Tibial artery (tissue), 4 donors: Measurements from ENCODE around the gene YPEL5.

Experiments used
- DNase-seq, 2 donors: peaks; one replicate each; pipeline ENCODE4 v3.0.0-alpha.2; 2019
- H3K27ac ChIP-seq, 2 donors: fragments of 200-600 bp; sonication (generic) in 1 of 2; 1 replicate in 1 of 2; 2 replicates in 1 of 2; pipeline ENCODE4 v1.5.1; 2018 to 2019; ENCODE audit warnings: mild to moderate bottlenecking in 1 of 2
- H3K27me3 ChIP-seq, 2 donors: fragments of 200-600 bp; sonication (generic) in 1 of 2; one replicate each; pipeline versions ENCODE4 v1.5.1 to v1.6.0; 2016 to 2019
- H3K36me3 ChIP-seq, 3 donors: fragments of 200-600 bp; sonication (generic) in 2 of 3; one replicate each; pipeline ENCODE4 v1.5.1; 2016 to 2019; ENCODE audit warnings: mild to moderate bottlenecking in 2 of 3
- H3K4me1 ChIP-seq, 4 donors: fragments of 200-600 bp; sonication (generic) in 2 of 4; 1 replicate in 3 of 4; 2 replicates in 1 of 4; pipeline ENCODE4 v1.5.1; 2016 to 2019
- H3K4me3 ChIP-seq, 2 donors: fragments of 200-600 bp; sonication (generic) in 1 of 2; 1 replicate in 1 of 2; 2 replicates in 1 of 2; pipeline ENCODE4 v1.5.1; 2018 to 2019; ENCODE audit warnings: mild to moderate bottlenecking in 2 of 2
- H3K9me3 ChIP-seq, 3 donors: fragments of 200-600 bp; sonication (generic) in 1 of 3; one replicate each; pipeline ENCODE4 v1.5.1; 2016 to 2019
- intact Hi-C: fragments of 100-400 bp; cut with DNase I; formaldehyde crosslinking; loops from one replicate; pipeline ENCODE4 v1.15.0; 2023; ENCODE audit warnings: low total_unique reads
- TF ChIP-seq, protein P1 (sequence below), 2 experiments: fragments of 200-600 bp in 1 of 2; fragments of 450-650 bp in 1 of 2; IDR thresholded peaks; one replicate each; pipeline ENCODE4 v1.5.1; 2017 to 2019; ENCODE audit warnings: antibody characterized with exemption in 2 of 2, mild to moderate bottlenecking in 1 of 2, moderate library complexity in 1 of 2

YPEL5 gene

GRCh38 chr2:30195016-30195415 is 48.2 kb downstream of the YPEL5 start:
- H3K27me3 ChIP-seq: no peaks in the 10 kb centered on the region
- no peaks in the 10 kb centered on the region for H3K36me3 ChIP-seq
- H3K4me1 ChIP-seq: no peaks in the 10 kb centered on the region
- no peaks in the 10 kb centered on the region for H3K9me3 ChIP-seq
- no peak overlapping the region for H3K27ac ChIP-seq
- no peak overlapping the region for H3K4me3 ChIP-seq
- TF ChIP-seq, protein P1, sequence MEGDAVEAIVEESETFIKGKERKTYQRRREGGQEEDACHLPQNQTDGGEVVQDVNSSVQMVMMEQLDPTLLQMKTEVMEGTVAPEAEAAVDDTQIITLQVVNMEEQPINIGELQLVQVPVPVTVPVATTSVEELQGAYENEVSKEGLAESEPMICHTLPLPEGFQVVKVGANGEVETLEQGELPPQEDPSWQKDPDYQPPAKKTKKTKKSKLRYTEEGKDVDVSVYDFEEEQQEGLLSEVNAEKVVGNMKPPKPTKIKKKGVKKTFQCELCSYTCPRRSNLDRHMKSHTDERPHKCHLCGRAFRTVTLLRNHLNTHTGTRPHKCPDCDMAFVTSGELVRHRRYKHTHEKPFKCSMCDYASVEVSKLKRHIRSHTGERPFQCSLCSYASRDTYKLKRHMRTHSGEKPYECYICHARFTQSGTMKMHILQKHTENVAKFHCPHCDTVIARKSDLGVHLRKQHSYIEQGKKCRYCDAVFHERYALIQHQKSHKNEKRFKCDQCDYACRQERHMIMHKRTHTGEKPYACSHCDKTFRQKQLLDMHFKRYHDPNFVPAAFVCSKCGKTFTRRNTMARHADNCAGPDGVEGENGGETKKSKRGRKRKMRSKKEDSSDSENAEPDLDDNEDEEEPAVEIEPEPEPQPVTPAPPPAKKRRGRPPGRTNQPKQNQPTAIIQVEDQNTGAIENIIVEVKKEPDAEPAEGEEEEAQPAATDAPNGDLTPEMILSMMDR (IDR thresholded peaks at IDR 0.05): no peak
- intact Hi-C loops: no loop called here
- no peak for DNase-seq

DNA sequence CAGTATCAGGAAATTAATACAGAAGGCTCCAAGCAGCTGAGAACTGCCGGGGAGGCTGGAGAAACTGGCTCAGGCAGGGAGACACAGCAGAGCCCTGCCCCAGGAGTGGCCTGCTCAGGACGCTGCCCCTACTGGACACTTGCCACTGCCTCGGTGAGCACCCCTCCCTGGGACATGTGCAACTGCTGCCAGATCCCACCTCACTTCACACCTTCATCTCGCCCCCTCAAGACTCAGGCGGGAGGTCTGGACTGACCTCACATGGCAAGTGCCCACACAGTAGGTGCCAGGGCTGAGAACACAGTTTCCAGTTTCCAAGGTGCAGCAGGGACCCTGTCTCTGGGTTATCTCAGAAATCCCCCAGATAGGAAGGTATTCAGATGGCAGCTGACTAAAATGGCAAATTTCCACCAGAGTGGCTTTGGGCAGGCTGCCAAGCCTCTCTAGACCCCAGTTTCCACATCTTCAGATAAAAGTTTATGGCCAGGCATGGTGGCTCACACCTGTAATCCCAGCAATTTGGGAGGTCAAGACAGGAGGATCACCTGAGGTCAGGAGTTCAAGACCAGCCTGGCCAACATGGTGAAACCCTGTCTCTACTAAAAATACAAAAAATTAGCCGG is 50.9 kb downstream of the YPEL5 start:
- TF ChIP-seq, protein P1 (IDR thresholded peaks at IDR 0.05): no peak
- intact Hi-C loops: no loop called here

GRCh38 chr2:30201990-30202389 is 55.2 kb downstream of the YPEL5 start:
- Histone ChIP-seq H3K27me3 (no peaks in the 10 kb centered on the region), H3K36me3 (no peaks in the 10 kb centered on the region), H3K9me3 (no peaks in the 10 kb centered on the region), H3K4me1 (peaks cover 0 to 26% (median 13%) of the 10 kb centered on the region in 4 donors), H3K27ac (peak overlapping the region; percentile 52 to 57), H3K4me3 (no peak overlapping the region)
- DNase-seq: peak; percentile 76 to 79
- intact Hi-C loops: no loop called here
- TF ChIP-seq, protein P1 (IDR thresholded peaks at IDR 0.05): no peak

More for the DNA sequence above, 50.9 kb downstream of the YPEL5 start:
- no peak for DNase-seq
- H3K27ac ChIP-seq: no peak overlapping the region
- H3K9me3 ChIP-seq: no peaks in the 10 kb centered on the region
- peaks cover 0 to 9% (median 2%) of the 10 kb centered on the region in 4 donors for H3K4me1 ChIP-seq
- H3K36me3 ChIP-seq: no peaks in the 10 kb centered on the region
- no peaks in the 10 kb centered on the region for H3K27me3 ChIP-seq
- no peak overlapping the region for H3K4me3 ChIP-seq

DNA sequence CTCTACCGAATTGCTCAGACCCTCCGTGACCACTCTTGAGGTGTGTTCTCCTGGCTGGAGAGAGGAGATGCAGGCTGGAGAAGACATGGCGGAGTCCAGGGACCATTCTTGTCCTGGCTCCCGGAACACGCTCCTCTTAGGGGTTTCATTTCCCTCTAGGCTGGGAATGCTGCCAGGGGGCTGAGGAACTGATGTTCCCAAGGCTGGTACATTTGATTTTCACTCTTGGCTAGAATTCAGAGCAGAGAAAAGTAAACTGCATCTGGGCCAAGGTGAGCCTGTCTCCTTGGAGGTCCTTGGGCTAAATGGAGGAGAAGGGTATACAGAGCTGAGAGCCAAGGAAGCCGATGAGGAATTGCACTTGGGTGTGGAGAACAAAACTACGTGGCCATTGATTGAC is 56.3 kb downstream of the YPEL5 start:
- Histone ChIP-seq H3K27ac (no peak overlapping the region), H3K4me1 (peaks cover 0 to 26% (median 13%) of the 10 kb centered on the region in 4 donors), H3K4me3 (no peak overlapping the region), H3K36me3 (no peaks in the 10 kb centered on the region), H3K27me3 (no peaks in the 10 kb centered on the region), H3K9me3 (no peaks in the 10 kb centered on the region)
- TF ChIP-seq, protein P1 (IDR thresholded peaks at IDR 0.05): no peak
- no peak for DNase-seq
- intact Hi-C loops: no loop called here

DNA sequence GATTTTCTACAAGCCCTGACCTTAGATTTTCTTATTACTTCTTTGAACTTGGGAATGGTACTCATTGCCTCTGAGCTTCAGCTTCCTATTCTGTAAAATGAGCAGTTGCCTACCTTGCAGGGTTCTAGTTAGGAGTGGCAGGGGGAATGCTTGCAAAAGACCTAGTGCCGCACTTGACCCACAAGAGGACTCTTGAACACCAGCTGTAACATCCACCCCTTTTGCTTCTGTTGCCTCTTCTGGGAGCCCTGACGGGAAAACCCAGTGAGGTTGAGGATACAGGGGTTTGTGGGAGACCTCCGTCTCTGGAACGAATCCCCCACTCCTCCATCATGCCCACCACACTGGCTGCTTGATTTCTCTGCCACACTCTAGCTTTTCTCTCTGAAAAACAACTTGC is 57.5 kb downstream of the YPEL5 start:
- DNase-seq: no peak
- intact Hi-C loops: no loop called here

More for the DNA sequence above, 57.5 kb downstream of the YPEL5 start:
- H3K9me3 ChIP-seq: no peaks in the 10 kb centered on the region
- H3K27ac ChIP-seq: no peak overlapping the region
- H3K36me3 ChIP-seq: no peaks in the 10 kb centered on the region
- no peak overlapping the region for H3K4me3 ChIP-seq
- TF ChIP-seq, protein P1 (IDR thresholded peaks at IDR 0.05): no peak
- H3K27me3 ChIP-seq: no peaks in the 10 kb centered on the region
- peaks cover 0 to 26% (median 15%) of the 10 kb centered on the region in 4 donors for H3K4me1 ChIP-seq
